Measurements from ENCODE around the gene UNC13B. TPM values are rescaled to one million over a fixed set of nuclear protein-coding genes. Genes with fewer than 3 reads are reported as not detected.

The UNC13B gene
- total RNA-seq, 4 donors from 2014 or later: 20.6 to 30.5 (median 25.3) TPM

DNA sequence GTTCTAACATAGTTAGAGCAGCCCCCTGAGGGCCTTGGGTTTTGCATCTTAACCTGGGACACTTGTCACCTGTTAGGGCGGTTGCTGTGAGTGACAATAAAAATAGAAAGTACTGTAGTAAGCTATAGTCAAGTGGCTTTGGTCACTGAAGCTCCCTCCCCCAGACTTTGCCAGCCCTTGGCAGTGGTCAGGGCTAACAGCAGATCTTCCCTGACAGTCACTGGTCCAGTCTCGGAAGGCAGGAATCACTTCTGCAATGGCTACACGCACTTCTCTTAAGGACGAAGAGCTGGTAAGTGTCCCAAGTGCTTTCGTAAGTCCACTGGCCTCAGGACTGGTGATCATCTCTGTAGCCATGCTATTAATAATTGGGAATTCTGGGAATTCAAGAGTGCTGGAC lies 213.1 kb downstream of the UNC13B start:
- ATAC-seq (ENCODE audit: low FRiP score) (no peak), DNase-seq (ENCODE audit: low spot score) (no peak)
- TF ChIP-seq, protein P1, sequence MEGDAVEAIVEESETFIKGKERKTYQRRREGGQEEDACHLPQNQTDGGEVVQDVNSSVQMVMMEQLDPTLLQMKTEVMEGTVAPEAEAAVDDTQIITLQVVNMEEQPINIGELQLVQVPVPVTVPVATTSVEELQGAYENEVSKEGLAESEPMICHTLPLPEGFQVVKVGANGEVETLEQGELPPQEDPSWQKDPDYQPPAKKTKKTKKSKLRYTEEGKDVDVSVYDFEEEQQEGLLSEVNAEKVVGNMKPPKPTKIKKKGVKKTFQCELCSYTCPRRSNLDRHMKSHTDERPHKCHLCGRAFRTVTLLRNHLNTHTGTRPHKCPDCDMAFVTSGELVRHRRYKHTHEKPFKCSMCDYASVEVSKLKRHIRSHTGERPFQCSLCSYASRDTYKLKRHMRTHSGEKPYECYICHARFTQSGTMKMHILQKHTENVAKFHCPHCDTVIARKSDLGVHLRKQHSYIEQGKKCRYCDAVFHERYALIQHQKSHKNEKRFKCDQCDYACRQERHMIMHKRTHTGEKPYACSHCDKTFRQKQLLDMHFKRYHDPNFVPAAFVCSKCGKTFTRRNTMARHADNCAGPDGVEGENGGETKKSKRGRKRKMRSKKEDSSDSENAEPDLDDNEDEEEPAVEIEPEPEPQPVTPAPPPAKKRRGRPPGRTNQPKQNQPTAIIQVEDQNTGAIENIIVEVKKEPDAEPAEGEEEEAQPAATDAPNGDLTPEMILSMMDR (IDR thresholded peaks at IDR 0.05): no peak

DNA sequence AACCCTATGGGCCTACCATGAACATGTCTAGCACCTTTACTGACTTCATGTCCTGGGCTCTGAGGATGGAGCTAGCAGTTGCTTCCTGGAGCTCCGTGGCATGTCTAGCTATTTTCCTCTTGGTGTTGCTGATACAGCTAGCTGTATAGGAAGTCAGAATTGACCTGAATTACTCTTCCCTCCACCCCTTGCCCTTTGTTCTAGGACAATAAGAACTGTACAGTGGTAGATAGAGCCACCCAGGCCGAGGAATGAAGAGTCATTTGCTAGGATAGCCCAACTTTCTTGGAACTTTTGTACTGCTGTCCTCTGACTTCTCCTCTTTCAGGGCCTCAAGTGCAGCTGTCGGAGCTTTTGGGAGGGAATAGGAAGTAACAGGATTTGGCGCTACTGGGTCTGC lies 218.2 kb downstream of the UNC13B start:
- TF ChIP-seq, protein P1 (IDR thresholded peaks at IDR 0.05): no peak
- DNase-seq (ENCODE audit: low spot score): no peak
- ATAC-seq (ENCODE audit: low FRiP score): no peak

DNA sequence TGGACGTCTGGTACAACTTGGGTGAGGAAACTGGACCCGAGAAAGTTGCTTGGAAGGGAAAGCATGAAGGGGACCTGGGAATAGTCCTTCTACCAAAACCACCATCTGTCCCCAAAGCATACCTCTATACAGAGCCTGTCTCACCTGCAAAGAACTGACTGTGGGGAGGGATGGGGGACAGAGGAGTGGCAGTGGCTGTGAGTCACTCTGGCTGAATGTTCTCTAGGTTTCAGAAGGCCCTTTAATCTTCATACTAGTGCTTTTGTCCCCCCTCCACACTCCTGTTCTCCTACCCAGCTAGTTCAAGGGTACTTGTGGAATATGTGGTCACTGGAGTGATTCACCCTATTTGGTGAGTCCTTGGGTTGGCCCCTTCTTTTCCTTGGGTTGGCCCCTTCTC lies 218.8 kb downstream of the UNC13B start:
- TF ChIP-seq, protein P1 (IDR thresholded peaks at IDR 0.05): no peak
- ATAC-seq (ENCODE audit: low FRiP score) (no peak), DNase-seq (ENCODE audit: low spot score) (no peak)

DNA sequence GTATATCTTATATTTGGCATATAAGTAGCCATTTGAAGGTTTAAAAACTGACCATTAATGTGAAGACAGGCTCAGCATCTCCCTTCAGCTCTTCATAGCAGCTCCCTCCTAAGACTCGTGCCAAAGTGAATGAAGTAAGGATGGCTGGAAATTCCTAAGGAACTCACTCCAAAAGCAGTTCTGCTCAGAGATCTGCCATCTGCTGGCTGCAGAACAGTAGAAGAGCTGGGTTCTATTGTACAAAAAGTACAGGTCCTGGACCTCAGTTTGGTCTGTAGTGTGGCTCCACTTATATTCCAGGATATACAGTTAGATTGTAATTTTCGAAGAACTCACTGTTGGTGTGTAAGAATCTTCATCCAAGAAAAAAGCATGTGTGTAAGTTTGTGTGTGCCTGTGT lies 223.2 kb downstream of the UNC13B start:
- DNase-seq (ENCODE audit: low spot score): no peak
- ATAC-seq (ENCODE audit: low FRiP score): no peak
- TF ChIP-seq, protein P1 (IDR thresholded peaks at IDR 0.05): no peak

DNA sequence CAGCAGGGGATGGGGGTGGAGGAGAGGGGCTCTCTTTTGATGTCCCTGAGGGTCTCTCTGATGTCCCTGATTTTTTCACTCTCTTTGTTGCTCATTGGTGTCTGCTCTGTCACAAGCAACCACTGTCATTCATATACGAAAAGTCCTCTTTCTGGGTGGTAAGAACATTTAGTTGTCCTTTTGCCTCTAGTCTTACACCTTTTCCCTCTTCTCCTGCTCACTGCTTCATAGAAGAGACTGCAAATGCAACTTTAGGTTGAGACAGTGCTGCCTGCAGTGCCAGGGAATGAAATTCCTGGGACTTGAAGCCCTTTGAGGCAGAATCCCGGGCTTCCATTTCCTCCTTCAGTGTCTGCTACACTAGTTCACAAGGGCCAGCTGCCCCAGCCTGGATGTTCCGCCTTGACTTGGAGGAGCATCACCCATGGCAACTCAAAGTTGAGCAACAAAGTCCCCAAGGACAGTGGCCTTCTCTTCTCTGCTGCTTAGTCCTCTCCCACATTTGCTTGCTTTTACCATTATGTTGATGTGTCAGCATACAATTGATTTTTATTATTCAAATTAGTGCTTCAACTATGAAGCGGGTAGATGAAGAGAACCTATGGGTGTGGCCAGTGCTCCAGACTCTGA lies 233.4 kb downstream of the UNC13B start:
- ATAC-seq (ENCODE audit: low FRiP score) (no peak), DNase-seq (ENCODE audit: low spot score) (no peak)
- TF ChIP-seq, protein P1 (IDR thresholded peaks at IDR 0.05): no peak

DNA sequence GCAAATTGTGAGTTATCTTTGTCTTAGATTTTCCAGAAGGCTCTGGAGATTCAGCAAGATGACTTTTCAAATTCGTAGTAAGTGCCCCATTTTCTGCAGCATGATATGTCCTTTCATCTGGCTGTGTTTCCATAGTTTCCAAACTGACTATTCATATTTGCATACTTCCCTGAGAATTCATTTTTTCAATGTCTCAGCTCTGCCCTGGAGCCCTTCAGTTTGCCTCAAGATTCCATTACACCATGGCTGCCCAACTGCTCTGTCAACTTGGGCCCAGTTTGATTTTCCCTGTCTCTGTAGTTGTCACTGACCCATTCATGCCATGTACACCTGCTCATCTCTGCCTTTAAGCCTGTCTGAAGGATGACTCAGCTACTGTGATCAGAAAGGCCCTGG lies 233.9 kb downstream of the UNC13B start:
- DNase-seq (ENCODE audit: low spot score) (no peak), ATAC-seq (ENCODE audit: low FRiP score) (no peak)
- TF ChIP-seq, protein P1 (IDR thresholded peaks at IDR 0.05): no peak

DNA sequence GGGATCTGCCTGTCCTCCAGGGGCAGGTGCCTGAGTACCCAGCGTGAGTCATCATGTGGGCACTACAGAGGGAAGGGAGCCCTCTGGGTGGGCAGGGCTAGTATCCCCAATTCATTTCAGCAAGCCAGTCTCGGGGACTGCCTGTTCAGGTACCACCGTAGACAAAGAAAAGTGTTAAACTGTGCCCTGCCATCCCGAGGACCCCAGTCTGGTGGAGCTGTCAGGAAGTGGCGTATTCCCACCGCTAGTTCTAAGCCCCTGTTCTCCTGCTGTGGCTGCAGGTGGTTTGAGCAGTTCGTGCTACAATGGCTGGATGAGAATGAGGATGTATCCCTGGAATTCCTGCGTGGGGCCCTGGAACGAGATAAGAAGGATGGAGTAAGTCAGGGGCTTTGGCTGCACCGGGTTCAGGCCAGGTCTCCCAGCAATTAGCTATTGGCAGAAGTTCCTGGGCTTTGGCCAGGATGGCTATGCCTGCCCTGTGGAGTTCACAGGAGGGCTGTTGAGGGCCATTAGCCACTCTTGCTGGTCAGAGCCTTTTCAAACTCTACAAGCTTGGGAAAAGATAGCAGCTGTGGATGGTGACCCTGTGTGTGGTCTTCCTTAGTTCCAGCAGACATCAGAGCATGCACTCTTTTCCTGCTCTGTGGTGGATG lies 234.9 kb downstream of the UNC13B start:
- DNase-seq (ENCODE audit: low spot score): no peak
- TF ChIP-seq, protein P1 (IDR thresholded peaks at IDR 0.05): no peak
- no peak for ATAC-seq (ENCODE audit: low FRiP score)

Data from omental fat pad (tissue), 4 donors.